Adrenal gland (tissue), 12 donors: ENCODE results near the gene STAP2. TPM values are rescaled to one million over a fixed set of nuclear protein-coding genes. Genes with fewer than 3 reads are reported as not detected.

Experiments used
- DNase-seq, 7 donors: peaks; one replicate each; pipeline ENCODE4 v3.0.0-alpha.2; 2019 to 2020
- H3K27ac ChIP-seq, 5 donors: fragments of 200-600 bp; sonication (generic) in 4 of 5; 1 replicate in 3 of 5; 2 replicates in 2 of 5; pipeline versions ENCODE4 v1.5.1 to v1.8.0; 2016 to 2020; ENCODE audit warnings: mild to moderate bottlenecking in 1 of 5
- H3K27me3 ChIP-seq: fragments of 200-600 bp; 2 replicates; pipeline ENCODE4 v1.8.0; 2021
- H3K36me3 ChIP-seq, 2 donors: fragments of 200-600 bp; replicated peaks in 1 of 2; 1 replicate in 1 of 2; 2 replicates in 1 of 2; pipeline versions ENCODE4 v1.5.1 to v1.8.0; 2018 to 2022
- H3K4me1 ChIP-seq, 2 donors: fragments of 200-600 bp; replicated peaks in 1 of 2; 1 replicate in 1 of 2; 2 replicates in 1 of 2; pipeline versions ENCODE4 v1.5.1 to v1.8.0; 2018 to 2021
- H3K4me3 ChIP-seq, 4 donors: fragments of 200-600 bp; sonication (generic) in 3 of 4; one replicate each; pipeline ENCODE4 v1.5.1; 2016 to 2018
- H3K9me3 ChIP-seq, 3 donors: fragments of 200-600 bp; sonication (generic) in 1 of 3; replicated peaks in 1 of 3; 1 replicate in 2 of 3; 2 replicates in 1 of 3; pipeline versions ENCODE4 v1.5.1 to v1.8.0; 2016 to 2021
- CTCF ChIP-seq, 6 experiments: fragments of 450-650 bp in 4 of 6; fragments of 200-600 bp in 2 of 6; sonication (generic) in 1 of 6; IDR thresholded peaks; 1 replicate in 5 of 6; 2 replicates in 1 of 6; pipeline versions ENCODE4 v1.5.1 to v1.8.0; 2016 to 2021; ENCODE audit warnings: antibody characterized with exemption in 6 of 6, mild to moderate bottlenecking in 2 of 6, moderate library complexity in 1 of 6
- POLR2A ChIP-seq, 2 donors: fragments of 450-650 bp; IDR thresholded peaks; one replicate each; pipeline ENCODE4 v1.6.1; 2017; ENCODE audit warnings: antibody characterized with exemption in 2 of 2, mild to moderate bottlenecking in 2 of 2, moderate library complexity in 1 of 2
- WGBS, 4 donors: extraction: QIAGEN DNeasy Blood & Tissue Kit in 2 of 4; methylation state at CpG; one replicate each; pipeline versions ENCODE4 v1.1.5 to v1.1.7; 2013 to 2017; 5-methylcytosine and 5-hydroxymethylcytosine counted together
- intact Hi-C, 2 donors: fragments of 100-400 bp; cut with DNase I; formaldehyde crosslinking; loops; one replicate each; pipeline versions ENCODE4 v1.14.1 to v1.15.0; 2022 to 2023
- polyA plus RNA-seq, 3 donors: library from polyadenylated mRNA; stranded (reverse); fragments of 200-250 nt in 2 of 3; fragments of 350-450 nt in 1 of 3; fragmentation: Illumina TruSeq in 1 of 3; extraction: RNeasy Lipid Tissue Mini Kit (QIAGEN cat#74804) in 1 of 3; gene quantifications; one replicate each; pipeline ENCODE4 v1.2.3, GENCODE V29; 2013 to 2014
- total RNA-seq, 9 donors: library from RNA; depleted of rRNA in 4 of 9; stranded (reverse); fragments of >200 nt in 4 of 9; fragments of 120-200 nt in 1 of 9; fragmentation: NEBNext Ultra II Directional in 1 of 9; extraction: Animal tissue kit (Norgen Biotek cat#: 25700) in 1 of 9; gene quantifications; one replicate each; pipeline versions ENCODE4 v1.1.0 to v1.2.4, GENCODE V29; 2013 to 2023
- donor health status: healthy with polysubstance abuse.
- donor health status: Bipolar disorder and iron deficiency.
- donor health status: DM: yes; HTN: yes; CAD: no.
- donor health status: DM: no; HTN: no; CAD: no.
- donor health status: DM: no; HTN: no; CAD: no.
- donor health status: DM: yes; HTN: yes; CAD: no.

The STAP2 gene
- total and polyA plus RNA-seq, 12 donors = 5.7 to 106 (median 36.5) TPM

- Histone ChIP-seq H3K27me3 (no peaks in the 10 kb centered on the region), H3K36me3 (peaks cover 0 to 9% of the 10 kb centered on the region in 2 donors), H3K4me3 (no peak overlapping the region), H3K27ac (no peak overlapping the region), H3K4me1 (peaks cover 6 to 13% of the 10 kb centered on the region in 2 donors), H3K9me3 (no peaks in the 10 kb centered on the region)
- intact Hi-C loops = loop anchor here in 1 of 2 donors (10.0 kb wide), 1 partner anchor 47 kb away; no protein-coding TSS in a partner anchor
- TF ChIP-seq POLR2A (IDR thresholded peaks at IDR 0.05) = no peak
- TF ChIP-seq CTCF (IDR thresholded peaks at IDR 0.05) = no peak
- DNase-seq = no peak
- 72 to 87% (median 78%) methylated on average over 6 of the region's 6 CpGs for WGBS, 4 donors
These were observed 8.9 kb upstream of the STAP2 start for GRCh38 chr19:4347521-4347920.

- DNase-seq = no peak
- Histone ChIP-seq H3K27ac (peak overlapping the region in 3 of 5 donors; percentile 17 to 37 (median 30)), H3K36me3 (peaks cover 0 to 9% of the 10 kb centered on the region in 2 donors), H3K4me3 (no peak overlapping the region), H3K4me1 (peaks cover 12 to 18% of the 10 kb centered on the region in 2 donors), H3K27me3 (no peaks in the 10 kb centered on the region), H3K9me3 (no peaks in the 10 kb centered on the region)
- 83 to 95% (median 85%) methylated on average over 3 to 6 of the region's 6 CpGs for WGBS, 4 donors
- intact Hi-C loops = loop anchor here in 1 of 2 donors (10.0 kb wide), 1 partner anchor 49 kb away; no protein-coding TSS in a partner anchor
- TF ChIP-seq CTCF (IDR thresholded peaks at IDR 0.05) = no peak
- TF ChIP-seq POLR2A (IDR thresholded peaks at IDR 0.05) = no peak
These were observed 7.4 kb upstream of the STAP2 start for GRCh38 chr19:4346020-4346383.

GRCh38 chr19:4345342-4346019 lies 6.9 kb upstream of the STAP2 start:
- Histone ChIP-seq H3K4me3 (no peak overlapping the region), H3K36me3 (peaks cover 0 to 9% of the 10 kb centered on the region in 2 donors), H3K9me3 (no peaks in the 10 kb centered on the region), H3K4me1 (peaks cover 12 to 18% of the 10 kb centered on the region in 2 donors), H3K27me3 (no peaks in the 10 kb centered on the region), H3K27ac (peak overlapping the region in 3 of 5 donors; percentile 17 to 51 (median 30))
- DNase-seq = peak; percentile 62 to 96 (median 91)
- WGBS, 4 donors = 33 to 78% (median 58%) methylated on average over 3 to 15 of the region's 15 CpGs
- TF ChIP-seq POLR2A (IDR thresholded peaks at IDR 0.05) (peak in 1 of 2 donors; percentile 35), CTCF (IDR thresholded peaks at IDR 0.05) (no peak)
- intact Hi-C loops = loop anchor here in 1 of 2 donors (10.0 kb wide), 1 partner anchor 49 kb away; no protein-coding TSS in a partner anchor

- intact Hi-C loops = loop anchor here in 1 of 2 donors (10.0 kb wide), 1 partner anchor 51 kb away; no protein-coding TSS in a partner anchor
- H3K36me3 ChIP-seq = peaks cover 0 to 9% of the 10 kb centered on the region in 2 donors
- no peaks in the 10 kb centered on the region for H3K27me3 ChIP-seq
- H3K4me3 ChIP-seq = peak within 1 kb of the TSS in 3 of 4 donors; percentile 21 to 99 (median 38)
- no peaks in the 10 kb centered on the region for H3K9me3 ChIP-seq
- WGBS, 4 donors = 5 to 14% (median 7%) methylated on average over 34 to 100 of the region's 101 CpGs
- peak; percentile 86 to 94 (median 93) for DNase-seq
- peaks cover 12 to 23% of the 10 kb centered on the region in 2 donors for H3K4me1 ChIP-seq
- H3K27ac ChIP-seq = peak within 1 kb of the TSS; percentile 57 to 93 (median 83)
- TF ChIP-seq POLR2A (IDR thresholded peaks at IDR 0.05) (peak in 1 of 2 donors; percentile 53), CTCF (IDR thresholded peaks at IDR 0.05) (peak in 1 of 6 experiments; percentile 15)
These were observed 5.0 kb upstream of the STAP2 start, which contains the start of gene MPND for GRCh38 chr19:4343370-4344307. Gene MPND (plus strand): TSS chr19:4343562. CDS start chr19:4343594, 32 bp downstream.
